ENCODE data around the gene ST6GALNAC5.

ST6GALNAC5 gene

DNA sequence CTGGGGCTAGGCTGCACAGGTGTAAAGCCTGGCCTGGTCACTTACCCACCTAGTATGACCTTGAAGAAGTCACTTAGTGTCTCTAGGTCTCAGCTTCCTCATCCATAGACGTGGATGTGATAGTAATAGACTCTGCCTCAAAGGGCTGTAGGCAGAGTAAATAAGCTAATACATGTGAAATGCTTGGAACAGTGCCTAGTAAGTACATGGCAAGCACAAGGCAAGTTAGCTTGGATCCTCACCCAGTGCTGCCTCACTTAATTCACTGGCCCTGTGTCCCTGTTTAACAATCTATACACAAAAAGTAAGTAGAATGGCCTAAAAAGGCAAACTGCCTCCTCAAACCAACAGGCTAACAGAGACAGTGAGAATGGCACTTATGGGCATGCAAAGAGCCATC is 184.1 kb downstream of the ST6GALNAC5 start:
- no peak for DNase-seq

GRCh38 chr1:77056525-77056924 is 189.2 kb downstream of the ST6GALNAC5 start:
- no peak for DNase-seq

- DNase-seq: no peak
These were observed 190.8 kb downstream of the ST6GALNAC5 start for GRCh38 chr1:77057994-77058585.

DNA sequence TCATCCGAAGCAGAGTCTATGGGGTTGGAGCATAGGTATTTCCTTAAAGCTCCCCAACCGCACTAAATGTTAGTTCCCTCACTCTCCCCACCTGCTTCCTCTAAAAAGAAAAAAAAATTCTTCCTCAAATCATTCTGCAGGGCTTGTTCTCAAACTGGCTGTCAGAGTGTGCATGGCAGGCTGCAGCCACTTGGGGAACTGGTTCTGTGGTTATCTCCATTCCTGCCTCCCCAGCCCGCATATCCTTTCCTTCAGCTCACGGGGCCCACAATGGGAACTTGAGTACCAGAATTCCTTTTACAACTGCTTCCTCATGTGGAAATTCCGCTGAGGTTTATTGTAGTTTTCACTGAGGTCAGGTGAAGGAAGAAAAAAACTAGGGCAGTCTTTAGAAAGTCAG is 192.7 kb downstream of the ST6GALNAC5 start:
- DNase-seq: peak in 3 of 4 experiments; percentile 31 to 49 (median 47)

DNA sequence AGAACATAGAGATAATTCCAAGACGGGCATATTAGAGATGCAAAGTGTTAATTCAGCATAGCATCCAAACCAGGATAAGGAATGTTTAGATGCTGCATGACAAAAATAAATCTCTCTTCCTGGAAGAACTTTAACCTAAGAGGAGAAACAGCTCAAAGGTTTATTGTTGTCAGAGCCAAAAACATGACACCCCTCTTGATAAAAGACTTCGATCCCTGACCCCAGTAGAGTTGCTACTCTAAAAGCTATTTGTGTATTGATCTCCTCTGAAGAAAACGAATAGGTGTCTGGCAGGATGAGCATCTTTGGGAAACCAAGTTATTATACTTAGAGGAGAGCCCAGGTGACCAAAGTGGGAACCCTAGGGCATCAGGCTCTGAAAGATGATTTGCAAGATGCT is 193.9 kb downstream of the ST6GALNAC5 start:
- no peak for DNase-seq

GRCh38 chr1:77063118-77063517 is 195.8 kb downstream of the ST6GALNAC5 start:
- no peak for DNase-seq

DNA sequence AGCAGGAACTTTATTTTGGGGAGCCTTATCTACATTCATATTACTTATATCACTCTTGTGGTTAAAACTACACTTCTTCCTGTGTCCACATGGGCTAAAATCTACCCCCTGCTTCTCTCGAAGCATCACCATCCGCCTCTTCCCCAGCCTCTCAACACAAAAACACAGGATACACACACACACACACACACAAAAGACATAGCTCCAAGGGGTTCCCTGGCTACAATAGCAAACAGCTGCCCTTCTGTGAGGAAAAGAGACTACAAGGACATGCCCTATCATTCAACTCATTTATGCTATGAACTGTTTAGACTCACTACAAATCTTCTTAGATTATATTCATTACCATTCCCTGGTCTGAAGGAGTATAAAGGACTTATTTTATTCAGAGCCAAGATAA is 197.0 kb downstream of the ST6GALNAC5 start:
- no peak for DNase-seq

DNA sequence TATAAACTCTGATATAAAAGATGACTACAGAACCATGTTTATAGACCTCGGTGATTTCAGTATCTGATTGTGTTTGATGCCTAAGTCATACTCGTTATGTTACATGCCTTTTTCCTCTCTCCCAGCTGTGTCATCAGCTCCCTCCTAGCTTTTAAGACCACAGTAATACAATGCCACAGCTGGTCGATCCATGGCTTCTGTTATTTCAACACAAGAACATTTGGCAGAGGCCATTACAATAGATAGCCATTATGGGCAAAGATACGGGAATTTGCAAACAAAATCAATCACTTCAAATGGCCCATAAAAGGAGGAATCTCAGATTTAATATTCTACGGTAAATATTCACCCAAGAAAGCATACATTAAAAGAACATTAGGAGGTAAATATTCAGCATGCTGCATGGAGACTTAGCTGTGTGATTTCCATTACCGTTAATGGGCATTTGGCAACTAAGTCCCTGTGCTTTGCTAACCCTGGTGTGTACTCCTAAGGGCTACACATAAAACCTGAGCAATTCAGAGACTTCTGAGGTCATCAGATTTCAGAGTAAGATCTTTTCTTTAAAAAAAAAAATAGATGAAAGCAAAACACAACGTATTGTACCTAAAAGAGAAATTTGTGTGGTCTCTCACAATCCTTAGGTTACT is 198.5 kb downstream of the ST6GALNAC5 start:
- no peak for DNase-seq

- no peak for DNase-seq
These were observed 200.7 kb downstream of the ST6GALNAC5 start for GRCh38 chr1:77068013-77068412.

GRCh38 chr1:77076759-77077158 is 209.5 kb downstream of the ST6GALNAC5 start:
- peak in 3 of 4 experiments; percentile 5 to 26 (median 13) for DNase-seq

- no peak for DNase-seq
These were observed 214.6 kb downstream of the ST6GALNAC5 start for GRCh38 chr1:77081834-77082233.

DNA sequence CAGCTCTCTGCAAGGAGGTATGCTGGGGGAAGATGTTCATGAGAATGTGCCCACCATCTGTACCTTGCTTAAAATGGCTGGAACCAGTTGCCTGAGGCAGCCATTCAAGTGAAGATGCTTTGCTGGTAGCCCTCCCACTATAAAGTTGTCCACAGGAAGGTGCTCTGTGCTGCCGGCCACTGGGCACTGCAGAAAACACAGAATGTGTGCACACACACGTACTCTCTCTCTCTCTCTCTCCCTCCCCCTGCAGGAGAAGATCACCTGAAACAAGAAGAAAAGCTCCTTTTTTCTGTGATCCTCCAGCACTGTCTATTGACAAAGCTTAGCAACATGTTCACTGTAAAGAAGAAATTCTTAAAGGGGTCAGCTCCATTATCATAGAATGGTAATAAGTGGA is 217.2 kb downstream of the ST6GALNAC5 start:
- DNase-seq: no peak

GRCh38 chr1:77085109-77085508 is 217.8 kb downstream of the ST6GALNAC5 start:
- DNase-seq: no peak

GRCh38 chr1:77089756-77090155 is 222.5 kb downstream of the ST6GALNAC5 start:
- DNase-seq: no peak

GRCh38 chr1:77095236-77095635 is 228.0 kb downstream of the ST6GALNAC5 start:
- DNase-seq: no peak

GRCh38 chr1:77096496-77097255 is 229.4 kb downstream of the ST6GALNAC5 start:
- DNase-seq: no peak

DNA sequence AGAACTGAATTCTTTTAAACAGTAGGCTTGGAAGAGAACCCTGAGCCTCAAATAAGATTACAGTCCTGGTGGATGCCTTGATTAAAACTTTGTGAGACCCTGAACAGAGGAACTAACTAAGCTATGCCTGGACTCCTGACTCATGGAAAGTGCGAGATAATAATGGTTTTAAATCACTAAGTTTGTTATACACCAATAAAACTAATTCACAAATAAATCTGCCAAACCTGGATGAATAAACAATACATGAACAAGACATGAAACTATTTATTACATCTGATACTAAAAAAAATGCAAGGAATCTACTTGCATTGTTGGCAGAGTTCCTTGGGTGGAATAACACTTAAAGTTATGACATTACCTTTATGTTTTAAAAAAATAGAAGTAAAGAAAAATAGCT is 233.6 kb downstream of the ST6GALNAC5 start:
- no peak for DNase-seq

DNA sequence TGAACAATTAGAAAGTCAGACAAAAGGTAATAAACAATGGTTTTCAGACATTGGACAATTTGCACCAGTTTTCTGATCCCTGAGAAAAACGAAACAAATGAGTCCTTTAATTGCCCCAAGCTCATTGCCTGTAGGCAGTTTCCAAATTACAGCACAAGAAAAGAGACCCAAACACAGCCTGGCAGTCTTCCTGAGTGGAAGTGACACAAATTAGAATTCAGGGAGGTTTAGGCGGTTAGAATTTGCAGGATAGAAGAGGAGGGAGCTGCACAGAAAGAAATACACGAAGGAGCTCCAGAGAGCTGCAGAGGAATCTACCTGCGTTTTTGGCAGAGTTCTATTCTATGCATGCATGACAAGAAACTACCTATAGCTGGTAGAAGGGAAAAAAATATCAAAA is 236.2 kb downstream of the ST6GALNAC5 start:
- DNase-seq: no peak

DNA sequence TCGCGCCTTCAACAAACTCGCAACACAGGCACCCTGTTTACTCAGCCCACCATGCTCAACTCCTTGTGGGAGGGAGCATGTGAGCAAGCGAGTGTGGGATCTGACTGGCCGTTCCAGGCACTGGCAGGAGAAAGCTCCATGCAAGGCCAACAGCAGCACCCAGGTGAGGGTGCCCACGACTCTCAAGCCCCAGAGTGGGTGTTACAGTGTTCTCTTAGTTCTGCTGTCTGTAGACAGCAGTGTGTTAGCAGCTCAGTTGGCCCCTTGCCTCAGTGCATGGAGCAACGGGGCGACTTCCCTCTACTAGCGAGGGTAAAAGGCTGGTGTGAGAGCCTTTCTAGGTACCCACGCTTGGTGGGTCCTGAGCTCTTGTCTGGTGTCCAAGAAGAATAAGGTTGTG is 237.4 kb downstream of the ST6GALNAC5 start:
- DNase-seq: no peak

Data from suppressor macrophage (primary cell).